Mesodermal cell (in vitro differentiated cells): ENCODE measurements around the gene PTCD2.
"Not testable (repeated sequence)": the region's sequence is repeated elsewhere in the genome, so short reads cannot be mapped to it uniquely, and the experiment has no call there.

Experiments used
- H3K27ac ChIP-seq: 2 replicates; pipeline ENCODE4 v1.7.0; 2013; ENCODE audit warnings: mild to moderate bottlenecking, low read depth, low read length, moderate library complexity; ENCODE audit not compliant: severe bottlenecking
- H3K36me3 ChIP-seq: 2 replicates; pipeline ENCODE4 v1.7.1; 2013; ENCODE audit warnings: mild to moderate bottlenecking, low read length, moderate library complexity; ENCODE audit not compliant: control insufficient read depth, insufficient read depth
- H3K4me1 ChIP-seq: one replicate; pipeline ENCODE4 v1.7.1; 2013; ENCODE audit warnings: mild to moderate bottlenecking, low read length; ENCODE audit not compliant: insufficient read depth, control insufficient read depth, poor library complexity, severe bottlenecking
- H3K4me3 ChIP-seq: 2 replicates; pipeline ENCODE4 v1.7.0; 2013; ENCODE audit warnings: low read length, control low read depth, mild to moderate bottlenecking; ENCODE audit not compliant: insufficient read depth, poor library complexity, severe bottlenecking; ENCODE audit errors: extremely low read depth
- H3K9me3 ChIP-seq: 2 replicates; pipeline ENCODE4 v1.7.1; 2013; ENCODE audit warnings: mild to moderate bottlenecking, low read length, moderate library complexity; ENCODE audit not compliant: control insufficient read depth
- WGBS, 2 experiments: methylation state at CpG; one replicate each; pipeline ENCODE4 v1.1.5; 2013; ENCODE audit warnings: missing lambda C conversion rate in 2 of 2; ENCODE audit not compliant: insufficient coverage in 2 of 2; 5-methylcytosine and 5-hydroxymethylcytosine counted together

PTCD2 gene

DNA sequence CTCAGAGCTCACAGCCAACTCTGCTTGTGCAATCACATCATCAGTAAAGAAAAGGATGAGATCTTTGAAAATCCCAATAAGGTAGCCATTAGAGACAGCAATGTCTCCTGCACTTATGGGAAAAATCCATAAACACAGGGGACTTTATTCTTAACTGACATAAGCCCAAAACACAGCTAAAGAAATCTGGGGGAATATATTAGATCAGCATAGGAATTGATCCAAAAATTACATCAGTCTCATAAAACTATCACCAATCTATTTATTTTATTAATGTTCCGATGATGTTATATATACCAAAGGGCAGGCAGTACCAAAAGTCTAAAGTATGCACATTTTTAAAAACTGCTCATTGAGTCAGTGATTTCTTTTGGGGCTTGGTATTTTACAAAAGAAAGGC, 7.0 kb upstream of the PTCD2 start:
- Histone ChIP-seq H3K9me3 (no peaks in the 10 kb centered on the region), H3K4me3 (no peak overlapping the region), H3K36me3 (peaks cover 48% of the 10 kb centered on the region), H3K4me1 (no peaks in the 10 kb centered on the region), H3K27ac (no peak overlapping the region)
- WGBS, 2 experiments, result no CpG with 5 or more reads among the region's 1 CpG

DNA sequence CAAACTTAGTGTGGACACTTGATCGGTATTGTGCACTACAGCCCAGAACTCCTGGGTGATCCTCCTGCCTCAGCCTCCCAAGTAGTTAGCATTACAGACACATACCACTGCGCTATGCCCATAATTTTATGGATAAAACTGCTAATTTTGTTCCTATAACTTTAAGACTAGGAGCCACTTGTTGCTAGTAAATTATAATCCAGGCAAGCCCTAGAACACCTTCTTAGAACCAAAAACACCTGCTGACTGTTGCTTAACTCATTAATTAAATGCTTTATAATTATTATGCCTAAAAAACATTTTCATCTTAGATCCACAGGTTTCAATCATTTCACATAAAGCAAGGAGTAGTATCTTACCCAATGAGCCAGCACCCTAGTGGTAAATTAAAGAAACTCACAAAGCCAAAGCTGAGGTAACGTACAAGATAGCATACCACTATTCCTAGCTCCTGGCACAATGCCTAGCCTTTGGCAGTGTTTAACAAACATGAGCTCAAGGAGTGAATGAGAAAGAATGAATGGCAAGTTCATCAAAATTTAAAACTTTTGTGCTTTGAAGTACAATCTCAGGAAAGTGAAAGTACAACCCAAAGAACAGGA, 5.5 kb upstream of the PTCD2 start:
- WGBS, 2 experiments, result 100% methylated on average over 1 to 2 of the region's 3 CpGs
- Histone ChIP-seq H3K27ac (no peak overlapping the region), H3K36me3 (peaks cover 40% of the 10 kb centered on the region), H3K4me1 (no peaks in the 10 kb centered on the region), H3K9me3 (no peaks in the 10 kb centered on the region), H3K4me3 (no peak overlapping the region)

DNA sequence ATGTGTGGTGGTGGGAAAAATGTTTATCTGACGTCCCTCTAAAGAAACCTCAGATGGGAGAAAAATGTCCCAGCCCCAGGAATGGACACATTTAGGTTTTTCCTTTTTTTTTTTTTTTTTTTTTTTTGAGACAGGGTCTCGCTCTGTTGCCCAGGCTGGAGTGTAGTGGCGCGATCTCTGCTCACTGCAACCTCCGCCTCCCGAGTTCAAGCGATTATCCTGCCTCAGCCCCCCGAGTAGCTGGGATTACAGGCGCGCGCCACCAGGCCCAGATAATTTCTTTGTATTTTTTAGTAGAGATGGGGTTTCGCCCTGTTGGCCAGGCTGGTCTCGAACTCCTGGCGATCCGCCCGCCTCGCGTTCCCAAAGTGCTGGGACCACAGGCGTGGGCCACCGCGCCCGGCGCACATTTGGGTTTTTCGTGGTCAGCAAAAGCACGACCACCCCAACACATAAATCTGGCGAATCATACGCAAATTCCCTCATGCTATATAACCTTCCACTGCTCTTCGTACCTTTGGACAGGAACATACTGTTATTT, 668 bp upstream of the PTCD2 start:
- Histone ChIP-seq H3K4me3 (peak overlapping the region; percentile 92), H3K36me3 (peaks cover 32% of the 10 kb centered on the region), H3K27ac (peak overlapping the region; percentile 79)
- not testable (repeated sequence) for H3K9me3 ChIP-seq, H3K4me1 ChIP-seq
- 4% methylated on average over 14 of the region's 28 CpGs; no CpG with 5 or more reads in 1 of the 2 experiments for WGBS, 2 experiments

DNA sequence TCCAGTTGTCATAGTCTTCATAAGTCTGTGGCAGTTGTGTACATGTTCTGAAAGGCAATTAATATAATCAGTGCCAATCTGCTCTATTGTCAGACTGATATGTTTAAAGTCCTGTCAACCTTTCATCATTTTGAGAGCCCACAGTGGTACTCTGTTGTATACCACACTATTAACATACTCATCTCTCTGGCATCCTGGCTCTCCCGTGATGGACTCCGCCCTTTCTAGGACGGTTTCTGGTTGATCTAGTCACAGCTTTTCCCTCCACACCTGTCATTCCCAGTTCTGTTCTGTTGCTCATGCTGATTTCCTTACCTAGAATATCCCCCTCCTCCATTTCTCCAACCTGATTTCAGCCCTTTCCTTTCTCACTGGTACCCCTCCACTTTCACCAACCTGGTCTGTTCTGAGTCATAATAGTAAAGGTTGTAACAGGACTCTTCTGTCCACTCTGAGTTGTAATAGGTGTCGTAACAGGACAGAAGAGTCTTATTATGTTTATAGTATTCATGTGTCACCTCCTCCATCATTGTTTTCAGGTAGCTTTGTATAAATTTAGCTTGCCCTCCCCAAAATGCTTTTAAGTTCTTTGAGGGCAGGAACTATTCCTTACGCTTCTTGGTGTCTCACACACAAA, 4.1 kb downstream of the PTCD2 start:
- Histone ChIP-seq H3K4me1 (no peaks in the 10 kb centered on the region), H3K27ac (no peak overlapping the region), H3K36me3 (peaks cover 47% of the 10 kb centered on the region), H3K4me3 (no peak overlapping the region), H3K9me3 (no peaks in the 10 kb centered on the region)
- 76 to 90% methylated on average over 3 to 4 of the region's 5 CpGs for WGBS, 2 experiments

DNA sequence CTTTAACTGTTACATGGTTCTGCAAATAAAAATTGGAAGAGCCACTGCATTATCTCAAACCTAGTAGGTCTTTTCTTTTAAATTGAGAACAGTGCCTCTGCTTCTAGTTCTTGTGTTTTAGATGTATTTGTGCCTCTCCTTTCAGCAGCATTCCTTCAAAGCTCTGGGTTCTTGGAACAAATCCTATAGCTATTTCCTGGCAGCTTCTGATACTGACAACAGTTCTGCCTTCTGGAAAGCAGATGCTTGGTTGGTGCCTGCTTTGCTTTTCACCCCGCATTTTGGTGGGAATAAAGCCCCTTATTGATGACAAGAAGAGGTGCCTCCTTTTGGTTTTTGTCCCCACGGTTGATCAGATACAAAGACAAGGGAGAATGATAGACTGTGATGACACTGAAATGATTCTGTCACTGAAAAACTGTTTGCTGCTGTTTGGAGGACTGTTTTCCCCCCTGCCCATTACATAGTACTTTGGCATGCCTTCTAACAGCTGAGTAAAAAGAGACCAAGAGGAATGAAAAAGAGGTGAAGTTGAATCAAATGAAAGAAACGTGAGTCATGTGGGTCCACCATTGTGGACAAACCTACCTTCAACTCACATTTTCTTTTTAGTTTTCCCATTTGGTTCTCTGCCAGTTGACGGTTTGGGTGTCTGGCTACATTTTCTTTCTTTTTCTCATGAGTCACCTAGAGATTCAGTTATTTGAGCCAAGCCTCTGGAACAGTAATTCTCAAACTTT, 5.6 kb downstream of the PTCD2 start:
- WGBS, 2 experiments, result 83 to 97% methylated on average over 3 of the region's 4 CpGs
- H3K4me1 ChIP-seq, result no peaks in the 10 kb centered on the region

DNA sequence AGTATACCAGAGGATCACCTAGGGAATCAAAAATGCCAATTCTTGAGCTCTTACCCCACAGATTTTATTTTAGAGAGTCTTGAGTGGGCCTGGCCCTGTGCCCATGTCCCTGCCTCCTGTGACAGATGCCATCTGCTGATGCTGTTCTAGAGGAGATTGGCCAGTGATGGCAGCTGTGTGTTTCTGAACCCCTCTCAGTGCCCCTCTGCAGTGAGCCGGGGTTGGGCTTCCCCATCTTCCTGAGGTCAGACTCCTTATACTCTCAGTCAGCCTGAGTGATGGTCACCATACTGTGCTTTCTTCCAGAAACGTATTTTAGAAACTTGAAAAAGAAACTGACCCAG, 6.1 kb downstream of the PTCD2 start:
- Histone ChIP-seq H3K27ac (no peak overlapping the region), H3K36me3 (peaks cover 65% of the 10 kb centered on the region), H3K9me3 (no peaks in the 10 kb centered on the region), H3K4me3 (no peak overlapping the region), H3K4me1 (no peaks in the 10 kb centered on the region)
- 92 to 93% methylated on average over 2 of the region's 2 CpGs for WGBS, 2 experiments

More for the DNA sequence above, 5.6 kb downstream of the PTCD2 start:
- Histone ChIP-seq H3K9me3 (no peaks in the 10 kb centered on the region), H3K36me3 (peaks cover 59% of the 10 kb centered on the region), H3K27ac (no peak overlapping the region), H3K4me3 (no peak overlapping the region)

DNA sequence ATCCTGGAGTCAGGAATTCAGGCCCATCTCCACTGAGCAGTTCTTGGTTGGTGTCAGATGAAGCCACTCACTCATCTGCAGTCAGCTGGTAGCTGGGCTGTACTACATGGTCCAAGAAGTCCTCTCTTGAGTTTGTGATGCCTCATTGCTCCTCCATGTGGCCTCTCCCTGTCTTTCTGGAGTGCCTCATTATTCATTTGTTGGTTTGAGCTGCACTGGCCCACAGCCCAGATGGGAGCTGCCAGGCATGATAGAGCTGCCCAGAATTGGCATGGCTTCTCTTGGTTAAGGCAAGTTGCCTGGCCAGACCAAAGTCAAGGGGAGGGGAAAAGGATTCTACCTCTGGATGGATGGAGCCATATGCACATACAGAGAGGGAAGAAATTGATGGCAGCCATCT, 8.0 kb downstream of the PTCD2 start:
- no peaks in the 10 kb centered on the region for H3K4me1 ChIP-seq
- H3K27ac ChIP-seq, result no peak overlapping the region
- peaks cover 64% of the 10 kb centered on the region for H3K36me3 ChIP-seq
- H3K4me3 ChIP-seq, result no peak overlapping the region
- H3K9me3 ChIP-seq, result no peaks in the 10 kb centered on the region

DNA sequence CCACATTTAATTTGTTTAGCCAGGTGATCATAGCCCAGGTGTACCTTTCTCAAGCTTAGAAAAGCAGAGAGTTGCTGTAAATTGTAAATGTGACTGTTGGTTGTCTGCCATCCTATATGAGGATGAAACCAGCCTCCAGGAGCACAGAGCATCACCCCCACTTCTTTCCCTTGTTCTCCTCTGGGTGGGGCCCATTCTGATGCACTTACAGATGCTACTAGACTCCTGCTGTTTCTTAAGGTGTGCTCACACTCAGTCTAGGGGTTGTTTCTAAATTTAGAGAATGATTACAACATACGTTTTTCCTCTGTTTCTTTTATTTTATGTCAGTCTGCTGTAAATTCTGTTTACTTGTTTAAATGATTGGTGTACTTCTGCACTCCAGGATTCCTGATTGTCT, 10.5 kb downstream of the PTCD2 start:
- peaks cover 58% of the 10 kb centered on the region for H3K36me3 ChIP-seq

DNA sequence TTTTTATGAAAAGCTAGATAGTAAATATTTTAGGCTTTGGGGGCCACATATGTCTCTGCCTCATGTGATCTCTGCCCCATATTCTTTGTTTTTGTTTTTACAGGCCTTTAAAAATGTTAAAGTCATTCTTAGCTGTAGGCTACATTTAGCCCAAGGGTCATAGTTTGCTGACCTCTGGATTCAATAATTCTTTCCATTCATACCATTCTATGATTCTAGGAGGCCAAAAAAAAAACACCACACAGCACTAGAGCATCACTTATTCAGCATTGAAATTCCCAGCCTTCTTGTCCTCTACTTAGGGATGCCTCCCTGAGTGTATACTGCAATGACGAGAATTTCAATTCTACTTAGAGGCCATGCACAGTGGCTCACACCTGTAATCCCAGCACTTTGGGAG, 17.0 kb downstream of the PTCD2 start:
- H3K9me3 ChIP-seq, result no peaks in the 10 kb centered on the region
- H3K36me3 ChIP-seq, result peaks cover 43% of the 10 kb centered on the region
- WGBS, 2 experiments, result 100% methylated on average over 1 of the region's 1 CpG; no CpG with 5 or more reads in 1 of the 2 experiments
- H3K4me1 ChIP-seq, result no peaks in the 10 kb centered on the region
- H3K4me3 ChIP-seq, result no peak overlapping the region
- no peak overlapping the region for H3K27ac ChIP-seq

More for the DNA sequence above, 10.5 kb downstream of the PTCD2 start:
- Histone ChIP-seq H3K27ac (no peak overlapping the region), H3K4me1 (no peaks in the 10 kb centered on the region), H3K9me3 (no peaks in the 10 kb centered on the region), H3K4me3 (no peak overlapping the region)
- WGBS, 2 experiments, result 100% methylated on average over 1 of the region's 1 CpG; no CpG with 5 or more reads in 1 of the 2 experiments

DNA sequence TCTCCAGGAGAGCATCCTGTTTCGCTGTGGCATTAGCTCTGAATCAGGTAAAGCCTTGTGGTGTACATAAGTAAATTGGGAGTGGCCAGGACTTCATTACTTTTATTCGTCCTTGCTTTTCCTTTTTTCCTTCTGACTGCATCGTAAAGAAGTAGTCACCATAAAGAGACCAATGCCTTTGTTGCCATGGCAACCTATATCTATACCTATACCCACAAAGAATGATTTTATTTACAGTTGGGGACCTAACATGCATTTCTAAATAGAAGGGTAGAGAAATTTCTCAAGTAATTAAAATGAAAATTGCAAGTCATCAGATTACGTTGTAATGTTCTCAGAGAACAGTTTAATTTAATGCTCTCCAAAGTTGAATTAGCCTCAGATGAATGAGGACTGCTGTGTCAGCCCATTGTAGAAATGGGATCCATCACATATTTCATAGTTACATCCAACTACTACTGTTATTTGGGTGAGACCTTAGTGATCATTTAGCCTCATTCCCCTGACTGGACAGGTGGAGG, 18.6 kb downstream of the PTCD2 start:
- Histone ChIP-seq H3K4me3 (no peak overlapping the region), H3K27ac (no peak overlapping the region), H3K36me3 (peaks cover 50% of the 10 kb centered on the region), H3K4me1 (no peaks in the 10 kb centered on the region), H3K9me3 (no peaks in the 10 kb centered on the region)
- 83 to 92% methylated on average over 2 of the region's 4 CpGs for WGBS, 2 experiments
